WI38 (cell line): ENCODE results near the gene AKAP12.

Source experiments
- H3K4me3 ChIP-seq: 2 replicates; pipeline ENCODE4 v1.5.1; 2011; ENCODE audit warnings: low read depth, mild to moderate bottlenecking, control low read depth, low read length
- TF ChIP-seq, protein P1 (sequence below): IDR thresholded peaks from 2 replicates; pipeline ENCODE4 v1.5.1; 2012; ENCODE audit warnings: low read depth, mild to moderate bottlenecking, control low read depth, low read length

AKAP12 gene

DNA sequence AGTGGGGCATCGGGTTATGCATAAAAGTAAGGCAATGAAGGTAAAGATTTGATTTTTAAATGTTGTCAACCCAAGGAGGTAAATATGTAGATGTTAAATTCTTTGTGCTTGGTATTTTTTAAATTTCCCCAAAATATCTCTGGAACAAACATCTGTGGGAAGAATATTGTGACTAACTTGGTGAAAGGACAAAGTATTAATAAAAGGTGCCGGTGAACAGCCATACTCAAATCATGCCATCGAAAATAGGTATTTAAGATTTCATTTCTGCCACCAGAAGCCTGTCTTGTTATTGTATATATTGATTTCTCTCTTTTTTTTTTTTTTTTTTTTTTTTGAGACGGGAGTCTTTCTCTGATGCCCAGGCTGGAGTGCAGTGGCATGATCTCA is 164.1 kb downstream of the AKAP12 start:
- H3K4me3 ChIP-seq = no peak overlapping the region
- TF ChIP-seq, protein P1, sequence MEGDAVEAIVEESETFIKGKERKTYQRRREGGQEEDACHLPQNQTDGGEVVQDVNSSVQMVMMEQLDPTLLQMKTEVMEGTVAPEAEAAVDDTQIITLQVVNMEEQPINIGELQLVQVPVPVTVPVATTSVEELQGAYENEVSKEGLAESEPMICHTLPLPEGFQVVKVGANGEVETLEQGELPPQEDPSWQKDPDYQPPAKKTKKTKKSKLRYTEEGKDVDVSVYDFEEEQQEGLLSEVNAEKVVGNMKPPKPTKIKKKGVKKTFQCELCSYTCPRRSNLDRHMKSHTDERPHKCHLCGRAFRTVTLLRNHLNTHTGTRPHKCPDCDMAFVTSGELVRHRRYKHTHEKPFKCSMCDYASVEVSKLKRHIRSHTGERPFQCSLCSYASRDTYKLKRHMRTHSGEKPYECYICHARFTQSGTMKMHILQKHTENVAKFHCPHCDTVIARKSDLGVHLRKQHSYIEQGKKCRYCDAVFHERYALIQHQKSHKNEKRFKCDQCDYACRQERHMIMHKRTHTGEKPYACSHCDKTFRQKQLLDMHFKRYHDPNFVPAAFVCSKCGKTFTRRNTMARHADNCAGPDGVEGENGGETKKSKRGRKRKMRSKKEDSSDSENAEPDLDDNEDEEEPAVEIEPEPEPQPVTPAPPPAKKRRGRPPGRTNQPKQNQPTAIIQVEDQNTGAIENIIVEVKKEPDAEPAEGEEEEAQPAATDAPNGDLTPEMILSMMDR = no peak
